Activated T-helper 17 cell treated with anti-CD3 and anti-CD28 coated beads, Interleukin-2, amount 50 U/mL, for 72 hours (primary cell): ENCODE data around the gene RHD. TPM values are rescaled to one million over a fixed set of nuclear protein-coding genes. Genes with fewer than 3 reads are reported as not detected.
"Not testable (repeated sequence)": the region's sequence is repeated elsewhere in the genome, so short reads cannot be mapped to it uniquely, and the experiment has no call there.

Source experiments
- ATAC-seq: fragments of 150-1000 bp; cut with Tn5 transposase; replicated peaks from 2 replicates; pipeline ENCODE4 v1.10.0; 2021; ENCODE audit warnings: mild to moderate bottlenecking, moderate library complexity
- H3K27ac Mint-ChIP-seq: one replicate; pipeline ENCODE4 v1.8.0; 2022; ENCODE audit warnings: mixed read lengths
- H3K27me3 Mint-ChIP-seq: one replicate; pipeline ENCODE4 v1.8.0; 2022; ENCODE audit warnings: mixed read lengths
- H3K36me3 Mint-ChIP-seq: one replicate; pipeline ENCODE4 v1.8.0; 2022; ENCODE audit warnings: low read depth, mild to moderate bottlenecking, mixed read lengths
- H3K4me1 Mint-ChIP-seq: one replicate; pipeline ENCODE4 v1.8.0; 2022; ENCODE audit warnings: mixed read lengths
- H3K4me3 Mint-ChIP-seq: one replicate; pipeline ENCODE4 v1.8.0; 2022; ENCODE audit warnings: mild to moderate bottlenecking, mixed read lengths
- H3K9me3 Mint-ChIP-seq: one replicate; pipeline ENCODE4 v1.8.0; 2022; ENCODE audit warnings: mixed read lengths
- total RNA-seq, 2 donors: library from RNA; stranded (reverse); gene quantifications; one replicate each; pipeline ENCODE4 v1.2.3, GENCODE V29; 2022

RHD gene
- total RNA-seq, 2 donors from 2014 or later, result 0.11 TPM; not detected in 1

DNA sequence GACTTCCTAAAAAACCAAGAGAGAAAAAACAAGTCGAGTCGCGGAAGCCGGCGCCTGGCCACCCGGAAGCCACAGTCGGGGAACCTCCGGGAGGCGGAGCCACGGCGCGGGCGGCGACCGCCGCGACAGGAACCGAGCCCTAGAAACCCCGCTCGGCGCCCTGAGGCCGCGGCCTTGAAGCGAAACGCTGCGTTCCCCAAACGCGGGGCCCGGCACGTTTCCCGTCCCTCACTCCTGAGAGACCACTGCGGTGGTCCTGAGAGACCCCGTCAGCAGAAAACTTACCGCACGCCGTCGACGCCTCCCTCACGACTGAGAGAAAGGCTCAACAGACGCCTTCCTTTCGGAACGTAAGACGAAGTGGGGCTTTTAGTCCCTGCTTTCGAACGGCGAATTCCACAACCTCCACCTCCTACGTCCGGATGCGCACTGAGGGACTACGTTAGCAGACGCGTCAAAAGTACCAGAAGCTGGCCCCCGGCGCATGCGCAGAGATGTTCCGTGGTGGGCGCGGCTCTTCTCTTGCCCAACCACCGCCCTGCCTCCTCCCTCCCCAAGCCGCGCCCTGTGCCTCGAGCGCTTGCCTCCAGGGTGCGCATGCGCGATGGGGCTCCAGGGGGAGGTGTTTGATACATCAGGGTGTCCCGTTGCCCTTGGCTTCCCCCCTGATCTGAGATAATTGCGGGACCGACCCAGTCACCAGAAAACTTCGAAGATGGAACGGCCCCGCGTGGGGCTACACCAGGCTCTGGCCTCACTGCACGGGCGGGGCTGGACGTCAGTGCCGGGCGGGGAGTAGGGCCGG lies 25.1 kb upstream of the RHD start, which contains the start of gene RSRP1:
RSRP1 (minus strand) TSS at position 431 of the 805 bp plus-strand sequence. CDS start 491 bp downstream, outside the sequence.
- H3K4me3 Mint-ChIP-seq, result peak within 1 kb of the TSS; percentile 94

DNA sequence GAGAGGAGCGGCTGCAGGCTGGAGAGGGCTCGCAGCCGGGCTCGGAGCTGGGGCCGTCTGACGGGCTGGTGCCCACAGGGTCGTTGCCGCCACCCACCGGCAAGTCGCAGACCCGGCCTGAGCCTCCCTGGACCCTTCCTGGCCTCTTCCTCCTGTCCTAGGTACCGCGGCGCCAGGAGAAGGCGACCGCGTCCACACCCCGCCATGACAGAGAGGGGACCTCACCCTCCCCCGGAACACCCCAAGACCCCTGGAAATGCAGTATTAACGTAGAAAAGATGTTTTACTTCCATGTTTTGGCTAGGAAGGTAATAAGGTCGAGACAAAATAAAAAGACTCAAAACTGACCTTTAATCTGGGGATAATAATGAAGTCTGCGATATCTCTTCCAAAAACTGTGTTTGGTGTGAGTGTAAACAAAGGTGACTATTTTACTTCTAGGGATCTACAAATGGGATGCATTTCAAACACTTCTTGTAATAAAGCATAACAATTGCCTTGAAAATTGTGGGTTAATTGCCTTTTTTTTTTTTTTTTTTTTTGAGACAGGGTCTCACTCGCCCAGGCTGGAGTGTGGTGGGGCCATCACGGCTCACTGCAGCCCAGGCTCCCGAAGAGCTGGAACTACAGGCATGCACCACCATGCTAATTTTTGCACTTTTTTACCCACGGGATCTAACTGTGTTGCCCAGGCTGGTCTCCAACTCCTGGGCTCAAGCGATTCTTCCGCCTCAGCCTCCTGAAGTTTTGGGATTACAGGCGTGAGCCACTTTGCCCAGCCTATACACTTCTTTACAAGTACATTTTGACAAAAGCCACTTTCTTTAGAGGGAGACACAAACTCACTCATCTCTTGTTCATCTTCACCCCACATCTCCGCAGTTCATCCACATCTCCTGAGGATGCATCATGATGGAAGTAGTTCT lies 24.2 kb upstream of the RHD start:
- no peaks in the 10 kb centered on the region for H3K9me3 Mint-ChIP-seq
- no peaks in the 10 kb centered on the region for H3K27me3 Mint-ChIP-seq
- peak overlapping the region; percentile 97 for H3K27ac Mint-ChIP-seq
- H3K36me3 Mint-ChIP-seq, result peaks cover 46% of the 10 kb centered on the region
- ATAC-seq, result no peak
- H3K4me1 Mint-ChIP-seq, result peaks cover 27% of the 10 kb centered on the region
- H3K4me3 Mint-ChIP-seq, result peak overlapping the region; percentile 94

More for the DNA sequence above, 25.1 kb upstream of the RHD start, which contains the start of gene RSRP1:
- peak; percentile 86 for ATAC-seq
- Mint-ChIP-seq H3K9me3 (no peaks in the 10 kb centered on the region), H3K36me3 (peaks cover 55% of the 10 kb centered on the region), H3K27me3 (no peaks in the 10 kb centered on the region), H3K4me1 (peaks cover 27% of the 10 kb centered on the region), H3K27ac (peak within 1 kb of the TSS; percentile 97)

DNA sequence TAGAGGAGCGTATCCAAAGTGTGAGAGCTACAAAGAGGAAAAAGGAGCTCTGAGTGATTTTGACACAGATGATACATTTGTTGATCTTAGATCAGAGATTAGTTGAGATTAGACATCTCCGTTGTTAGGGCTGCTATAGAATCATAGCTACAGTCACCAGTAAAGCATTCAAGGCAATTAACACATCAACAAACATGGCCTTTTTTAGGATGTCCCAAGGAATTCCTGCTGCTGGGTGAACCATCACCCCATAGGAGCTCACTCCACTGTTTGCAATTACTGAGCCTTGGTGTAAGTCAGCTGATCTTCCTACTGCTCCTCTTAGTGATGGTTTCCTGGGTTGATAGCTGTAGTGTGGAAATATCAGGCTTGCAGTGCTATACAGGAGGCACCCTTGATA lies 18.4 kb upstream of the RHD start:
- no peak overlapping the region for H3K27ac Mint-ChIP-seq
- no peaks in the 10 kb centered on the region for H3K4me1 Mint-ChIP-seq
- H3K4me3 Mint-ChIP-seq, result no peak overlapping the region
- no peaks in the 10 kb centered on the region for H3K9me3 Mint-ChIP-seq
- H3K36me3 Mint-ChIP-seq, result no peaks in the 10 kb centered on the region
- H3K27me3 Mint-ChIP-seq, result no peaks in the 10 kb centered on the region
- no peak for ATAC-seq

DNA sequence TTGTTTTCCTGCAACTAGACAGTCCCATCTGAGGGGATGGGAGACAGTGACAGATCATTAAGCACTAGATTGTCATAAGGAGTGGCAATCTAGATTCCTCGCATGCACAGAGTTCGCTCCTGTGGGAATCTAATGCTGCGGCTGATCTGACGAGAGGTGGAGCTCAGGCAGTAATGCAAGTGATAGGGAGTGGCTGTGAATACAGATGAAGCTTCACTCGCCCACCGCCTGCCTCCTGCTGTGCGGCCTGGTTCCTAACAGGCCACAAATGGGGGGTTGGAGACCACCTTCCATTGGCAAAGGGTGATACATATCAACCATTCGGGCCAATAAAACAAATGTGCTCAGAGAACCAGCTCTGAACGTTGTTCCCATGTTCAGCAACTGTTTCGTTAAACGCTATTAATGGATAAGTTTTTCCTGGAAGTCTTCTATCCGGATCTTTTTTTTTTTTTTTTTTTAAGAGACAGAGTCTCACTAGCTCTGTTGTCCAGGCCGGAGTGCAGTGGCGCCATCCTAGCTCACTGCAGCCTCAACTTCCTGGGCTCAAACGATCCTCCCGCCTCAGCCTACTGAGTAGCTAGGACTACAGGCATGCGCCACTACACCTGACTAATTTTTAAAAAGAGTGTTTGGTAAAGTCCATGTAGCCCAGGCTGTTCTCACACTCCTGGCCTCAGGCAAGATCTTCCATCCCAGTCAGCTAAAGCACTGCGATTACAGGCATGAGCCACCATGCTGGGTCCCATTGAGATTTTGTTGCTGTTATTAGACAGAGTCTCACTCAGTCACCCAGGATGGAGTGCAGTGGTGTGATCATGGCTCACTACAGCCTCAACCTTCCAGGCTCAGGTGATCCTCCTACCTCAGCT lies 16.4 kb upstream of the RHD start:
- H3K27me3 Mint-ChIP-seq, result no peaks in the 10 kb centered on the region
- H3K27ac Mint-ChIP-seq, result peak overlapping the region; percentile 46
- H3K9me3 Mint-ChIP-seq, result no peaks in the 10 kb centered on the region
- peaks cover 5% of the 10 kb centered on the region for H3K36me3 Mint-ChIP-seq
- no peak for ATAC-seq
- H3K4me1 Mint-ChIP-seq, result no peaks in the 10 kb centered on the region
- no peak overlapping the region for H3K4me3 Mint-ChIP-seq

DNA sequence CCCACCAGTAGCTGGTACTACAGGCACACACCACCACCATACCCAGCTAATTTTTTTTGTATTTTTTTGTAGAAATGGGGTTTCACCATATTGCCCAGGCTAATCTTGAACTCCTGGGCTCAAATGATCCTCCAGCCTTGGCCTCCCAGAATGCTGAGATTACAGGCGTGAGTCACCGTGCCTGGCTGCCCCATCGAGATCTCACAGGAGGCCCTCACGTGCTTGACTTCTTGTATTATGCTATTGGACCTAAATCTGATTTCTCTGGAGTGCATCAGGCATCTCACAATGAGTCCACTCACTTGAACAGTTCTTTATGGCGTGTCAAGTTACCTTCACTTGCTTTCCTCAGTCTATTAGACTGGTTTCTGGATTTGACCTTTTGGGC lies 15.7 kb upstream of the RHD start:
- H3K27ac Mint-ChIP-seq, result peak overlapping the region; percentile 46
- H3K27me3 Mint-ChIP-seq, result no peaks in the 10 kb centered on the region
- H3K4me1 Mint-ChIP-seq, result no peaks in the 10 kb centered on the region
- H3K9me3 Mint-ChIP-seq, result no peaks in the 10 kb centered on the region
- peaks cover 5% of the 10 kb centered on the region for H3K36me3 Mint-ChIP-seq
- no peak overlapping the region for H3K4me3 Mint-ChIP-seq
- ATAC-seq, result no peak

DNA sequence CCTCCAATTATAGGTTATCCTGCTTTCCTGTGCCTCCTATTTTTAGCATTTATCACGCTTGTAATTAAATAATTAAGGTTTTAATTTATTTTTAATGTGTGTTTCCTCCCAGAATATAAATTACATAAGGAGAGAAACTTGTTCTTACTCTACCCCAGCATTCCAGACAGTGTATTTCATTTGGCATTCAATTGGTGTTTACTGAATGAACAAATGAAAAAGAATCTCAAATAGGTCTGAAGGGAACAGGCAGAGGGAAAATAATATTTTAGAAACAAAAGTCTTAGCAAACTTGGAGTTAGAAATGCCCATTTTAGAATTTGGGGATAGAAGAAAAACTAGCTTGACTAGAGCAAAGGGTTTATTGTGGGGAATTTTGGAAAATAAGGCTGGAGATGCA lies 15.1 kb upstream of the RHD start:
- no peaks in the 10 kb centered on the region for H3K4me1 Mint-ChIP-seq
- no peak overlapping the region for H3K4me3 Mint-ChIP-seq
- H3K27me3 Mint-ChIP-seq, result no peaks in the 10 kb centered on the region
- H3K9me3 Mint-ChIP-seq, result no peaks in the 10 kb centered on the region
- H3K36me3 Mint-ChIP-seq, result peaks cover 9% of the 10 kb centered on the region
- H3K27ac Mint-ChIP-seq, result no peak overlapping the region
- ATAC-seq, result no peak

DNA sequence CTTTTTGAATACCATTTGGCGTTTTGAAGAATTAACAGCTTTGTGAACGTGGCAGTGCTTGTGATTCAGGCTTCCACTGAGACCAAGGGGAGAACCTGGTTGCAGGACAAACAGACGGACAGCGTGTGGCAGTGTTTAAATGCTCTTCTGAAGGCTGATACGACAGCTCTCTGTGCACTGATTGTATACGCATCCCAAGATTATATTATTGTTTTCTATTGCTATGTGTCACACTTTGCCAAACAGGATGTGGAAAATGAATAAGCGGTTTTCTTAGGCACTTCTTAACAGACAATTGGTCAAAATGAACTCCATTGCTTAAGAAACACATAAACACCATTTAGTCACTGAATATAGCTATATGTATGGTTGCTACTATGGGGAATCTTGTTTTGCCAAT lies 12.5 kb upstream of the RHD start:
- peak overlapping the region; percentile 29 for H3K4me3 Mint-ChIP-seq
- peaks cover 21% of the 10 kb centered on the region for H3K36me3 Mint-ChIP-seq
- H3K27ac Mint-ChIP-seq, result peak overlapping the region; percentile 61
- H3K9me3 Mint-ChIP-seq, H3K27me3 Mint-ChIP-seq, H3K4me1 Mint-ChIP-seq: not testable (repeated sequence)
- peak; percentile 94 for ATAC-seq

DNA sequence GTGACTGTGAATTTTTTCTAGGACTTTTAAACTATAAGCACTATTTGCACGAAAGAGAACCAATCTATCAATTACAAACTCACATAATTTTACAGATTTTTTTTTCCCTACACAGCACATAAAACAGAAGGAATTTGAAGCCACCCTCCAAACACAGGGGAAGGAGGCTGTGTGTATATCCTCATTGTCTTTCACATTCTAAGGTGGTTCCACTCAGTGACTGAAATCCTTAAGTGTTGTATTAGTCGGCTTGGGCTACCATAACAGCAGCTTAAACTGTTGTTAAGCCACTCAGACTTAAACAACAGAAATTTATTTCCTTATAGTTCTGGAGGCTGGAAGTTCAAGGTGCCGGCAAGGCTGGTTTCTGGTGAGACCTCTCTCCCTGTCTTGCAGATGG lies 12.0 kb upstream of the RHD start:
- peaks cover 21% of the 10 kb centered on the region for H3K36me3 Mint-ChIP-seq
- H3K4me1 Mint-ChIP-seq, H3K27me3 Mint-ChIP-seq, H3K9me3 Mint-ChIP-seq: not testable (repeated sequence)
- ATAC-seq, result peak; percentile 43
- H3K4me3 Mint-ChIP-seq, result peak overlapping the region; percentile 29
- peak overlapping the region; percentile 61 for H3K27ac Mint-ChIP-seq

DNA sequence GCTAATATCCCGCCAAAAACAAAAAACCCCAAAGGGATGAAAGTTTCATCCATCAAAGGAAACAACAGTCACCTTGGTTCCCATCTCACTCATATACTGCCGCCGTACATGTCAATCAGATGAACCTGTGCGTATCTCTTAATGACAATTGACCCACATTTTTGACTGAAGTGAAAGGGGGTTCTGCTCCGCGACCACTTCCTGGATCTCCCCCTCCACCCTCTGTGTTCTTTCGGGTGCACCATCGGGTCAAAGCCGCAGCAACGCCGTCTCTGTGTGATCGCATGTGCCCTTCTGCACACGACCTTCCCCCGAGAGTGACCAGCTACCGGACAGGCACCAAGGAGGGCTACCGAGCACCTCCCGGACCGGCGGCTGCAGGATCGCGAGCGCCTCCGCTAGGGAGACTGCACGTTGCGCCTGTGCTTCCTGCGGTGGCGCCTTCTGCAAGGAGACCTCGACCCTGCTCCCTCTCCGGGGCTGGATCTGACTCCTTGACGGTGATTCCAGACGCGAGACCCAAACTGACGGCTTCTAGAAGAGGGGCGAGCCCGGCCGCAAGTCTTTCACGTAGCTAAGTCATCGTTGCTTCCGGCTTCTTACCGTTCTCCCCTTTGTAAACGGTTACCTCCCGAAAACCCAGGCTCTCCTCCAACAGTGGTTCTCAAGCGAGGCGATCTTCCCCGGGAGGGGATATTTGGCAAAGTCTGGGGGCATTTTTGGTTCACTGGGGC lies 5.6 kb upstream of the RHD start:
- not testable (repeated sequence) for H3K27me3 Mint-ChIP-seq, H3K9me3 Mint-ChIP-seq, H3K4me1 Mint-ChIP-seq, H3K27ac Mint-ChIP-seq
- peak overlapping the region; percentile 79 for H3K4me3 Mint-ChIP-seq
- ATAC-seq, result peak; percentile 41
- peaks cover 16% of the 10 kb centered on the region for H3K36me3 Mint-ChIP-seq

DNA sequence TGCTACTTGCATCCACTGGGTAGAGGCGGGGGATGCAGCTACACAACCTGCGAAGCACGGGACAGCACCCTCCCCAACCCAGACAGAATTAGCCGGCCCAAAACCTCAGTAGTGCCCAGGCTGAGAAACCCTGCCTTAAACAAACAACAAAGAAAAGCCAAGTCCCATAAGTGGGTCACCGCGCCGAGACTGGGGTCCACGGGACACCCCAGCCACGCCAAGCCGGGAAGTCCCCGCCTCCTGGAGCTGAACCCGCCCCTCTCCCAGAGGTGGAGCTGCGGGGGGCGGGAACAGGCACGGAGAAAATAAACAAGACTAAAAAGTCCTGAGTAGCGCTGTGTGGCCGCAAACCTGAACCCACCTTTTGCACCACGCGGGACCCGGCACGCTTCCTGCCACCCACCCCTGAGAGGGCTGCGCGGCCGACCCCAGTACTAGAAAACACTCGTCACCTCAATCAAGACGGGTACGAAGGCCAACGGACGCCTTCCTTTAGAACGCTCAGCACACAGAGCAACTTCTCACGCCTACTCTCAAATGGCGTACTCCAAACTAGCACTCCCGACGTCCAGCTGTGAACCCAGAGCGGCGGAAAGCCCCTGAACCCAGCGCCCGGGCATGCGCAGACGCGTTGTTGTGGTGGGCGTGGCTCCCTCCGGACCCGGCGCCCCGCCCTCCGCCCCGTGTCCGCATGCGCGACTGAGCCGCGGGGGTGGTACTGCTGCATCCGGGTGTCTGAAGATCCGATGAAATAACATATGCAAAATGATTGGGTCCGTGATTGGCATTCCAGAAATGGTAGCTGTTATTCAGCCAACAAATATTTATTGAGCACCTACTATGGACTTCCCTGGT lies 4.8 kb upstream of the RHD start:
- peak overlapping the region; percentile 86 for H3K27ac Mint-ChIP-seq
- ATAC-seq, result peak; percentile 84
- not testable (repeated sequence) for H3K9me3 Mint-ChIP-seq, H3K36me3 Mint-ChIP-seq, H3K4me1 Mint-ChIP-seq, H3K27me3 Mint-ChIP-seq
- peak overlapping the region; percentile 87 for H3K4me3 Mint-ChIP-seq

DNA sequence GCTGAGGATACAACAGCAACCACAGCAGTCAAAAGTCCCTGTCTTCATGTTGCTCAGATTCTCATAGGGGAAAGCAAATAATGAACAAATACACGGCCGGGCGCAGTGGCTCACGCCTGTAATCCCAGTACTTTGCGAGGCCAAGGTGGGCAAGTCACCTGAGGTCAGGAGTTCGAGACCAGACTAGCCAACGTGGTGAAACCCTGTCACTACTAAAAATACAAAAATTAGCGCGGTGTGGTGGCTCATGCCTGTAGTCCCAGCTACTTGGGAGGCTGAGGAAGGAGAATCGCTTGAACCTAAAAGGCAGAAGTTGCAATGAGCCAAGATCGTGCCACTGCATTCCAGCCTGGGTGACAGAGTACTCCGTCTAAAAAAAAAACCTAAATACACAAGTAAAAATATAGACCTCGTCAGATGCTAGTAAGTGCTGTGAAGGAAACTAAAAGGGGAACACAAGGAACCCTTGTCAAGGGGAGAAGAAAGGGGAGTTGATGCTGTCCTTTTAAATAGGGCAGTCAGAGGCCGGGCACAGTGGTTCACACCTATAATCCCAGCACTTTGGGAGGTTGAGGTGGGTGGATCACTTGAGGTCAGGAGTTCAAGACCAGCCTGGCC lies 4.1 kb upstream of the RHD start:
- H3K27me3 Mint-ChIP-seq, H3K36me3 Mint-ChIP-seq, ATAC-seq, H3K9me3 Mint-ChIP-seq, H3K4me1 Mint-ChIP-seq: not testable (repeated sequence)
- Mint-ChIP-seq H3K27ac (peak overlapping the region; percentile 86), H3K4me3 (peak overlapping the region; percentile 87)

DNA sequence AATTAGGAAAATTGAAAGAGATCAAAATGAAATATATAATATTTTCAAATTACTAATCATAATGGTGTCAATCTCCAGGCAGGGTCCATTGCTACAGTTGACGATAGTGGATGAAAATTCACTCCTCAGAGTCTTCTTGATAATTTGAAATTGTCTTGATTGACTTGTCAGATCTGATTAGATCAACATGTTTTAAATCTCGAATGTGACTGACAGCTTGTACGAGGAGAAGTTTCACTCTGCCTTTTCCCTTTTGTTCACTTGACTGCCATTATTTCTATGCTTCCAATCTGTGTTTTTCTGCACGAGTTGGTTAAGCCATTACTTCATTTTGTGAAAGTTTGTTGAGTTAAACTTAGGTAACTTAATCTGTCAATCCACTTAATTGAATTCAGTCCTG lies 3.3 kb downstream of the RHD start:
- ATAC-seq, H3K36me3 Mint-ChIP-seq, H3K9me3 Mint-ChIP-seq, H3K27ac Mint-ChIP-seq, H3K27me3 Mint-ChIP-seq, H3K4me3 Mint-ChIP-seq, H3K4me1 Mint-ChIP-seq: not testable (repeated sequence)

DNA sequence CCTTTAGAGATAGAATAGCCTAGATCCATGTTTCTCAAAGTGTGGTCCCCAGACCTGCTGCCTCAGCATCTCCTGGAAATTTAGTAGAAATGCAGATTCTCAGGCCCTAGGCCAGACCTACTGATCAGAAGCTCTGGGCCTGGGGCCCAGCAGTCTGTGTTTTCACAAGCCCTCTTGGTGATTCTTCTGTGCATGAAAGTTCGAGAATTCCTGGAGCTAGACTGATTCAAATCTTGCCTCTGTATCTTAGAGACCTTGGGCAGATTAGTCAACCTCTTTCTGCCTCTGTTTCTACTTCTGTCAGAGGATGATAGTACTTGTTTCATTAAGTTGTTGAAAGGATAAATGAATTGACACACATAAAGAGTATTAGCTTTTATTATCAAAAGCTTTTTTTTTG lies 5.0 kb downstream of the RHD start:
- H3K27ac Mint-ChIP-seq, H3K27me3 Mint-ChIP-seq, H3K9me3 Mint-ChIP-seq, H3K4me1 Mint-ChIP-seq, H3K36me3 Mint-ChIP-seq, H3K4me3 Mint-ChIP-seq: not testable (repeated sequence)
- peak; percentile 24 for ATAC-seq
